ENCODE results near the gene RASL11B.

RASL11B gene

GRCh38 chr4:52883707-52884669 lies 21.9 kb downstream of the RASL11B start:
- Histone ChIP-seq H3K79me2 (ENCODE audit: insufficient read depth, low read depth) (no peaks in the 10 kb centered on the region), H3K27ac (no peak overlapping the region), H4K20me1 (ENCODE audit: insufficient read depth) (no peaks in the 10 kb centered on the region), H2AFZ (ENCODE audit: low read depth) (no peak overlapping the region), H3K27me3 (ENCODE audit: insufficient read depth, low read depth) (no peaks in the 10 kb centered on the region), H3K9ac (no peak overlapping the region), H3K4me2 (no peak overlapping the region), H3K4me1 (ENCODE audit: low read depth, poor library complexity, severe bottlenecking) (no peaks in the 10 kb centered on the region), H3K36me3 (ENCODE audit: insufficient read depth) (no peaks in the 10 kb centered on the region), H3K4me3 (IDR thresholded peaks at IDR 0.05; ENCODE audit: insufficient read depth, low read depth, low read length) (no peak overlapping the region)
- no peak for TF ChIP-seq CTCF (conservative IDR thresholded peaks at IDR 0.05; ENCODE audit: low read depth, low read length)

- Histone ChIP-seq H3K27me3 (ENCODE audit: insufficient read depth, low read depth) (no peaks in the 10 kb centered on the region), H3K36me3 (ENCODE audit: insufficient read depth) (no peaks in the 10 kb centered on the region), H3K4me1 (ENCODE audit: low read depth, poor library complexity, severe bottlenecking) (no peaks in the 10 kb centered on the region), H3K4me3 (IDR thresholded peaks at IDR 0.05; ENCODE audit: insufficient read depth, low read depth, low read length) (no peak overlapping the region), H4K20me1 (ENCODE audit: insufficient read depth) (no peaks in the 10 kb centered on the region), H3K27ac (no peak overlapping the region), H3K4me2 (no peak overlapping the region), H2AFZ (ENCODE audit: low read depth) (no peak overlapping the region), H3K9ac (no peak overlapping the region), H3K79me2 (ENCODE audit: insufficient read depth, low read depth) (no peaks in the 10 kb centered on the region)
- TF ChIP-seq CTCF (conservative IDR thresholded peaks at IDR 0.05; ENCODE audit: low read depth, low read length), result no peak
Measured at GRCh38 chr4:52884994-52885393, 22.9 kb downstream of the RASL11B start.

GRCh38 chr4:52889354-52889753 lies 27.2 kb downstream of the RASL11B start:
- no peaks in the 10 kb centered on the region for H3K79me2 ChIP-seq (ENCODE audit: insufficient read depth, low read depth)

GRCh38 chr4:52889778-52890520 lies 27.8 kb downstream of the RASL11B start:
- Histone ChIP-seq H3K4me3 (IDR thresholded peaks at IDR 0.05; ENCODE audit: insufficient read depth, low read depth, low read length) (no peak overlapping the region), H3K27me3 (ENCODE audit: insufficient read depth, low read depth) (no peaks in the 10 kb centered on the region), H4K20me1 (ENCODE audit: insufficient read depth) (no peaks in the 10 kb centered on the region), H3K27ac (no peak overlapping the region), H3K4me2 (no peak overlapping the region), H2AFZ (ENCODE audit: low read depth) (no peak overlapping the region), H3K4me1 (ENCODE audit: low read depth, poor library complexity, severe bottlenecking) (no peaks in the 10 kb centered on the region), H3K79me2 (ENCODE audit: insufficient read depth, low read depth) (no peaks in the 10 kb centered on the region), H3K9ac (no peak overlapping the region), H3K36me3 (ENCODE audit: insufficient read depth) (no peaks in the 10 kb centered on the region)
- TF ChIP-seq CTCF (conservative IDR thresholded peaks at IDR 0.05; ENCODE audit: low read depth, low read length), result no peak

More at GRCh38 chr4:52889354-52889753, 27.2 kb downstream of the RASL11B start:
- H3K36me3 ChIP-seq (ENCODE audit: insufficient read depth), result no peaks in the 10 kb centered on the region
- H3K9ac ChIP-seq, result no peak overlapping the region
- no peaks in the 10 kb centered on the region for H3K27me3 ChIP-seq (ENCODE audit: insufficient read depth, low read depth)
- no peaks in the 10 kb centered on the region for H4K20me1 ChIP-seq (ENCODE audit: insufficient read depth)
- H3K4me2 ChIP-seq, result no peak overlapping the region
- H2AFZ ChIP-seq (ENCODE audit: low read depth), result no peak overlapping the region
- no peaks in the 10 kb centered on the region for H3K4me1 ChIP-seq (ENCODE audit: low read depth, poor library complexity, severe bottlenecking)
- no peak overlapping the region for H3K4me3 ChIP-seq (IDR thresholded peaks at IDR 0.05; ENCODE audit: insufficient read depth, low read depth, low read length)
- no peak overlapping the region for H3K27ac ChIP-seq
- no peak for TF ChIP-seq CTCF (conservative IDR thresholded peaks at IDR 0.05; ENCODE audit: low read depth, low read length)
